Heart right ventricle (tissue), 16 donors: ENCODE measurements around the gene ABAT. TPM values are rescaled to one million over a fixed set of nuclear protein-coding genes. Genes with fewer than 3 reads are reported as not detected.

Experiments
- ATAC-seq, 8 donors: fragments of 200-7000 bp; cut with Tn5 transposase; one replicate each; pipeline ENCODE4 v1.9.1; 2020; ENCODE audit warnings: mild to moderate bottlenecking in 8 of 8, moderate library complexity in 8 of 8, moderate number of reproducible peaks in 1 of 8
- DNase-seq, 2 donors: peaks; one replicate each; pipeline ENCODE4 v3.0.0-alpha.2; 2020
- H3K27ac ChIP-seq, 10 donors: fragments of 200-600 bp; sonication (generic) in 2 of 10; one replicate each; pipeline versions ENCODE4 v1.5.0 to v1.8.0; 2020 to 2022; ENCODE audit warnings: mild to moderate bottlenecking in 3 of 10
- H3K27me3 ChIP-seq, 7 donors: fragments of 200-600 bp; one replicate each; pipeline ENCODE4 v1.8.0; 2021 to 2022; ENCODE audit warnings: mild to moderate bottlenecking in 2 of 7
- H3K36me3 ChIP-seq, 9 donors: fragments of 200-600 bp; sonication (generic) in 1 of 9; one replicate each; pipeline versions ENCODE4 v1.5.0 to v1.8.0; 2020 to 2022; ENCODE audit warnings: mild to moderate bottlenecking in 2 of 9
- H3K4me1 ChIP-seq, 9 donors: fragments of 200-600 bp; sonication (generic) in 1 of 9; one replicate each; pipeline versions ENCODE4 v1.5.0 to v1.8.0; 2020 to 2022; ENCODE audit warnings: mild to moderate bottlenecking in 4 of 9
- H3K4me3 ChIP-seq, 10 donors: fragments of 200-600 bp; sonication (generic) in 2 of 10; one replicate each; pipeline versions ENCODE4 v1.5.0 to v1.8.0; 2020 to 2022; ENCODE audit warnings: mild to moderate bottlenecking in 7 of 10, moderate library complexity in 2 of 10
- H3K9me3 ChIP-seq, 11 donors: fragments of 200-600 bp in 10 of 11; sonication (generic) in 2 of 11; one replicate each; pipeline versions ENCODE4 v1.5.0 to v1.8.0; 2013 to 2022; ENCODE audit warnings: mild to moderate bottlenecking in 2 of 11, control low read depth in 1 of 11, moderate library complexity in 1 of 11
- CTCF ChIP-seq, 9 donors: fragments of 200-600 bp; sonication (generic) in 2 of 9; IDR thresholded peaks; one replicate each; pipeline versions ENCODE4 v1.5.0 to v1.8.0; 2021 to 2022; ENCODE audit warnings: antibody characterized with exemption in 9 of 9, mild to moderate bottlenecking in 5 of 9, moderate library complexity in 1 of 9
- WGBS, 2 donors: extraction: QIAGEN DNeasy Blood & Tissue Kit; methylation state at CpG; one replicate each; pipeline ENCODE4 v1.1.7; 2013; ENCODE audit warnings: inconsistent platforms in 1 of 2; 5-methylcytosine and 5-hydroxymethylcytosine counted together
- intact Hi-C, 10 donors: fragments of 100-400 bp; cut with DNase I; formaldehyde crosslinking; loops; one replicate each; pipeline versions ENCODE4 v1.11.1 to v1.14.2; 2022
- polyA plus RNA-seq, 2 donors: library from polyadenylated mRNA; stranded (reverse); fragments of 200-250 nt; gene quantifications; one replicate each; pipeline ENCODE4 v1.2.3, GENCODE V29; 2013
- total RNA-seq, 10 donors: library from RNA; stranded (reverse); fragmentation: NEBNext Ultra II Directional in 3 of 10; extraction: Animal tissue kit (Norgen Biotek cat#: 25700) in 3 of 10; gene quantifications; one replicate each; pipeline versions ENCODE4 v1.2.1 to v1.2.4, GENCODE V29; 2021 to 2023
- donor health status: Arrhythmogenic right ventricular cardiomyopathy.
- donor health status: ischemic (EF 13 %, LVEDD 7.1; RV severe dilation, severe dysfunction).
- donor health status: healthy with polysubstance abuse.
- donor health status: DM: no; HTN: yes; CAD: no.
- donor health status: DM: no; HTN: no; CAD: no.
- donor health status: ischemic (EF 25% LVEDD 6.9; RV normal size, moderate dysfunction).
- donor health status: ischemic (EF 25% LVEDD 5.7; RV mildly dilated, moderate dysfunction).
- donor health status: healthy.
- donor health status: DM: yes; HTN: yes; CAD: no.
- donor health status: Ischemic cardiomyopathy.
- donor health status: ischemic (EF 35%, LVEDD 5.7; RV mildly dilated, moderate dysfunction).
- donor health status: nonischemic (EF 11% LVEDD 7.7; RV severe dilation, severe dysfunction).
- donor health status: DM: yes; HTN: yes; CAD: no.
- donor health status: PGD.
- donor health status: ischemic (EF 29% LVEDD 5.4; RV normal size, mild dysfunction).
- donor health status: nonischemic (EF 23%, LVEDD 6.1; RV moderate dilation, normal function).

The ABAT gene
- total and polyA plus RNA-seq, 12 donors, result 2.2 to 35.9 (median 14.0) TPM

- no peak overlapping the region for H3K4me3 ChIP-seq
- no peak overlapping the region for H3K27ac ChIP-seq
- DNase-seq (no peak), ATAC-seq (no peak)
- no peaks in the 10 kb centered on the region for H3K4me1 ChIP-seq
- no peaks in the 10 kb centered on the region for H3K9me3 ChIP-seq
- no peak for TF ChIP-seq CTCF (IDR thresholded peaks at IDR 0.05)
- whole genome bisulfite sequencing, 2 donors, result 87% methylated on average over 5 of the region's 5 CpGs
- H3K27me3 ChIP-seq, result no peaks in the 10 kb centered on the region
- intact Hi-C loops, result loop anchor here in 8 of 10 donors (1.0 to 10.0 kb wide), 9 partner anchors 131 to 343 kb away; partner anchors contain the start of genes LITAFD (in 3 of the 8), PMM2 (in 1 of the 8) and TMEM186 (in 1 of the 8)
- peaks cover 0 to 31% (median 0%) of the 10 kb centered on the region in 9 donors for H3K36me3 ChIP-seq
Measured at GRCh38 chr16:8661703-8662102, 12.7 kb upstream of the ABAT start.

GRCh38 chr16:8663192-8664089 lies 11.0 kb upstream of the ABAT start:
- H3K4me1 ChIP-seq, result no peaks in the 10 kb centered on the region
- no peak overlapping the region for H3K4me3 ChIP-seq
- ATAC-seq (no peak), DNase-seq (no peak)
- H3K9me3 ChIP-seq, result no peaks in the 10 kb centered on the region
- H3K27me3 ChIP-seq, result no peaks in the 10 kb centered on the region
- H3K36me3 ChIP-seq, result peaks cover 0 to 31% (median 0%) of the 10 kb centered on the region in 9 donors
- TF ChIP-seq CTCF (IDR thresholded peaks at IDR 0.05), result no peak
- no peak overlapping the region for H3K27ac ChIP-seq
- 73 to 79% methylated on average over 8 to 9 of the region's 9 CpGs for WGBS, 2 donors
- intact Hi-C loops, result loop anchor here in 8 of 10 donors (5.0 to 10.0 kb wide), 6 partner anchors 129 to 341 kb away; partner anchors contain the start of genes LITAFD (in 3 of the 8), PMM2 (in 1 of the 8) and TMEM186 (in 1 of the 8)

DNA sequence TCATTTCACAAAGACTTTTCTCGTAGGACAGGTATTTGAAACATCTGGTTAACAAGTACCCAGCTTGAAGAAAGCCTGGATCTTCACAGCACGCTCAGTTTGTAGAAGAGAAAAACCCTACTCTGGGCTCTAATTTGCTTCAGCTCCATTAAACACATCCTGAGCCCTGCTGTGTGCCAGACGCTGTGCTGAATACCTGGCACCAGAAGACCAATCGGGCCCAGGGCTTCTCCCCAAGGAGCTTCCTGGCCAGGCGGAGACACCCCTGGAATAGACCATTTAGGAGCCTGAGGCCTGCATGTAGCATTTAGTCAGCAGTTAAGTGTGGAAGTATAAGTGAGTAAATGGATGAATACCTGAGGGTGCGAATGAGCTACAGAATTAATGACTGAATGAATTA lies 8.9 kb upstream of the ABAT start:
- peaks cover 0 to 34% (median 0%) of the 10 kb centered on the region in 9 donors for H3K36me3 ChIP-seq
- intact Hi-C loops, result loop anchor here in 1 of 10 donors (10.0 kb wide), 1 partner anchor 339 kb away; no protein-coding TSS in a partner anchor

More for the DNA sequence above, 8.9 kb upstream of the ABAT start:
- Histone ChIP-seq H3K4me3 (no peak overlapping the region), H3K9me3 (no peaks in the 10 kb centered on the region), H3K27ac (no peak overlapping the region), H3K27me3 (no peaks in the 10 kb centered on the region), H3K4me1 (no peaks in the 10 kb centered on the region)
- DNase-seq, result no peak
- WGBS, 2 donors, result 82 to 86% methylated on average over 6 of the region's 6 CpGs
- no peak for TF ChIP-seq CTCF (IDR thresholded peaks at IDR 0.05)
- ATAC-seq, result no peak
